H1 (cell line): ENCODE measurements around the gene RNASE11. TPM values are rescaled to one million over a fixed set of nuclear protein-coding genes. Genes with fewer than 3 reads are reported as not detected.

Source experiments
- CTCF ChIA-PET: fragments of 300-600 bp; sonication (Branson Sonifier 250); formaldehyde crosslinking; loops from one replicate; lab custom pipeline; 2021; ENCODE audit not compliant: partially characterized antibody; lab: Charles Lee
- POLR2A ChIA-PET: fragments of 300-600 bp; sonication (Branson Sonifier 250); formaldehyde crosslinking; loops from one replicate; lab custom pipeline; 2021; ENCODE audit warnings: inconsistent platforms; ENCODE audit not compliant: partially characterized antibody; lab: Charles Lee
- DNase-seq, 2 experiments: peaks; one replicate each; pipeline versions ENCODE4 v3.0.0 to v3.0.0-alpha.2; 2010 to 2022; ENCODE audit warnings: low spot score in 2 of 2, low read depth in 1 of 2, mixed read lengths in 1 of 2
- FAIRE-seq: peaks from 2 replicates; lab custom pipeline; 2011; peaks lifted over from hg19 to GRCh38; lab: Jason Lieb, UNC
- H2AFZ ChIP-seq: 2 replicates; pipeline ENCODE4 v1.8.1; 2012; ENCODE audit warnings: low read length, inconsistent platforms
- H2AK5ac ChIP-seq: 2 replicates; pipeline ENCODE4 v1.6.1; 2013; ENCODE audit warnings: low read depth, low read length
- H2BK120ac ChIP-seq: replicated peaks from 2 replicates; pipeline ENCODE3; 2013; ENCODE audit warnings: low read depth, low read length, inconsistent platforms
- H2BK12ac ChIP-seq: 2 replicates; pipeline ENCODE4 v1.6.1; 2013; ENCODE audit warnings: low read depth, low read length
- H2BK15ac ChIP-seq: 2 replicates; pipeline ENCODE4 v1.6.1; 2013; ENCODE audit warnings: low read length
- H2BK20ac ChIP-seq: 2 replicates; pipeline ENCODE4 v1.6.1; 2013; ENCODE audit warnings: low read length
- H2BK5ac ChIP-seq: 2 replicates; pipeline ENCODE4 v1.6.1; 2013; ENCODE audit warnings: low read depth, low read length
- H3K14ac ChIP-seq: 2 replicates; pipeline ENCODE4 v1.6.1; 2013; ENCODE audit warnings: inconsistent platforms; ENCODE audit not compliant: insufficient read length
- H3K18ac ChIP-seq: 2 replicates; pipeline ENCODE4 v1.6.1; 2013; ENCODE audit warnings: low read length; ENCODE audit errors: extremely low read depth
- H3K23ac ChIP-seq: 2 replicates; pipeline ENCODE4 v1.6.1; 2013; ENCODE audit warnings: inconsistent platforms; ENCODE audit not compliant: insufficient read length
- H3K23me2 ChIP-seq: 2 replicates; pipeline ENCODE4 v1.6.1; 2013; ENCODE audit warnings: low read depth, low read length
- H3K27ac ChIP-seq: 2 replicates; pipeline ENCODE4 v1.6.1; 2011; ENCODE audit warnings: low read depth, low read length, inconsistent platforms
- H3K27me3 ChIP-seq, 4 experiments: replicated peaks in 1 of 4; 1 replicate in 1 of 4; 2 replicates in 3 of 4; pipeline versions ENCODE4 v1.6.1 to v1.8.1; 2011 to 2013; ENCODE audit warnings: low read length in 3 of 4, mild to moderate bottlenecking in 3 of 4, inconsistent platforms in 2 of 4, mixed read lengths in 2 of 4, moderate library complexity in 1 of 4; ENCODE audit not compliant: control insufficient read depth in 3 of 4, insufficient read depth in 3 of 4; ENCODE audit errors: extremely low read depth in 1 of 4
- H3K36me3 ChIP-seq, 4 experiments: 2 replicates each; pipeline versions ENCODE4 v1.6.1 to v1.8.1; 2011 to 2013; ENCODE audit warnings: mild to moderate bottlenecking in 4 of 4, low read length in 3 of 4, moderate library complexity in 2 of 4, control low read depth in 1 of 4, inconsistent platforms in 1 of 4; ENCODE audit not compliant: insufficient read depth in 4 of 4, control insufficient read depth in 2 of 4
- H3K4ac ChIP-seq: replicated peaks from 2 replicates; pipeline ENCODE3; 2013; ENCODE audit warnings: low read length, low read depth, mixed read lengths, inconsistent platforms; ENCODE audit not compliant: insufficient read length
- H3K4me1 ChIP-seq, 4 experiments: replicated peaks in 1 of 4; 1 replicate in 1 of 4; 2 replicates in 3 of 4; pipeline versions ENCODE4 v1.6.1 to v1.8.1; 2011 to 2013; ENCODE audit warnings: low read length in 3 of 4, inconsistent platforms in 2 of 4, mixed read lengths in 1 of 4; ENCODE audit not compliant: insufficient read depth in 4 of 4, control insufficient read depth in 3 of 4
- H3K4me2 ChIP-seq, 2 experiments: 2 replicates each; pipeline versions ENCODE4 v1.6.1 to v1.8.1; 2011 to 2013; ENCODE audit warnings: low read depth in 2 of 2, low read length in 2 of 2, control low read depth in 1 of 2, inconsistent platforms in 1 of 2, mild to moderate bottlenecking in 1 of 2; ENCODE audit not compliant: insufficient read depth in 1 of 2
- H3K4me3 ChIP-seq, 4 experiments: fragments of 200-600, 300-600 bp in 1 of 4; sonication (generic), shearing (Covaris generic), sonication (Bioruptor Twin) in 1 of 4; 2 replicates each; pipeline versions ENCODE4 v1.5.1 to v1.8.1; 2011 to 2016; ENCODE audit warnings: low read length in 4 of 4, low read depth in 3 of 4, control low read depth in 2 of 4, inconsistent platforms in 2 of 4, mild to moderate bottlenecking in 2 of 4, mixed read lengths in 1 of 4, moderate library complexity in 1 of 4; ENCODE audit not compliant: insufficient read depth in 2 of 4; ENCODE audit errors: extremely low read depth in 1 of 4
- H3K56ac ChIP-seq: replicated peaks from 2 replicates; pipeline ENCODE3; 2013; ENCODE audit warnings: low read depth, mild to moderate bottlenecking, mixed read lengths, low read length, inconsistent platforms; ENCODE audit not compliant: insufficient read length
- H3K79me1 ChIP-seq: 2 replicates; pipeline ENCODE4 v1.6.1; 2013; ENCODE audit warnings: low read depth, low read length, control low read depth
- H3K79me2 ChIP-seq, 2 experiments: 2 replicates each; pipeline versions ENCODE4 v1.6.1 to v1.8.1; 2012 to 2013; ENCODE audit warnings: low read length in 2 of 2, mild to moderate bottlenecking in 2 of 2, inconsistent platforms in 1 of 2; ENCODE audit not compliant: insufficient read depth in 2 of 2, control insufficient read depth in 1 of 2
- H3K9ac ChIP-seq, 4 experiments: replicated peaks in 1 of 4; 1 replicate in 1 of 4; 2 replicates in 3 of 4; pipeline versions ENCODE4 v1.6.1 to v1.8.1; 2011 to 2013; ENCODE audit warnings: low read depth in 3 of 4, low read length in 3 of 4, control low read depth in 2 of 4, mild to moderate bottlenecking in 2 of 4, moderate library complexity in 2 of 4, inconsistent platforms in 1 of 4; ENCODE audit errors: extremely low read depth in 1 of 4
- H3K9me3 ChIP-seq, 2 experiments: 2 replicates each; pipeline versions ENCODE4 v1.6.1 to v1.8.1; 2012 to 2013; ENCODE audit warnings: mild to moderate bottlenecking in 2 of 2, moderate library complexity in 2 of 2, control low read depth in 1 of 2, inconsistent platforms in 1 of 2, low read depth in 1 of 2, low read length in 1 of 2, mixed read lengths in 1 of 2; ENCODE audit not compliant: insufficient read depth in 2 of 2
- H4K20me1 ChIP-seq, 2 experiments: replicated peaks in 1 of 2; 2 replicates each; pipeline versions ENCODE3 to v1.8.1; 2011 to 2013; ENCODE audit warnings: inconsistent platforms in 2 of 2, low read length in 2 of 2, mild to moderate bottlenecking in 1 of 2; ENCODE audit not compliant: insufficient read depth in 2 of 2, control insufficient read depth in 1 of 2
- H4K5ac ChIP-seq: 2 replicates; pipeline ENCODE4 v1.6.1; 2013; ENCODE audit warnings: low read length, low read depth, mixed read lengths, inconsistent platforms; ENCODE audit not compliant: insufficient read length
- H4K8ac ChIP-seq: 2 replicates; pipeline ENCODE4 v1.8.0; 2013; ENCODE audit warnings: mild to moderate bottlenecking, moderate library complexity, low read length, inconsistent platforms; ENCODE audit not compliant: insufficient read depth; ENCODE audit errors: extremely low read depth
- H4K91ac ChIP-seq: replicated peaks from 2 replicates; pipeline ENCODE3; 2013; ENCODE audit warnings: low read length, mixed read lengths, inconsistent platforms; ENCODE audit not compliant: insufficient read length
- CEBPB ChIP-seq: IDR thresholded peaks from 2 replicates; pipeline ENCODE4 v1.6.1; 2012; ENCODE audit warnings: low read depth, low read length
- GTF2F1 ChIP-seq: IDR thresholded peaks from 2 replicates; pipeline ENCODE4 v1.6.1; 2012; ENCODE audit warnings: low read depth, low read length, improper control_type of control experiment, borderline replicate concordance
- SUZ12 ChIP-seq: fragments of 200-600 bp; sonication (generic); IDR thresholded peaks from 2 replicates; pipeline ENCODE4 v1.6.1; 2012; ENCODE audit warnings: mild to moderate bottlenecking, inconsistent platforms, low read length, moderate library complexity, mixed read lengths
- WGBS, 2 experiments: shearing (Covaris generic) in 1 of 2; methylation state at CpG; one replicate each; pipeline versions ENCODE4 v1.1.6 to v1.1.7; 2013 to 2015; ENCODE audit warnings: low lambda C conversion rate in 2 of 2, mixed read lengths in 2 of 2, inconsistent platforms in 1 of 2, low coverage in 1 of 2, missing lambda C conversion rate in 1 of 2; ENCODE audit not compliant: insufficient replicate concordance in 2 of 2, insufficient coverage in 1 of 2, insufficient read length in 1 of 2; ENCODE audit errors: extremely low coverage in 1 of 2, missing lambda C conversion rate in 1 of 2; 5-methylcytosine and 5-hydroxymethylcytosine counted together
- polyA plus RNA-seq, 7 experiments: library from polyadenylated mRNA; depleted of rRNA in 3 of 7; stranded (reverse) in 5 of 7; unstranded in 2 of 7; fragments of >200 nt in 5 of 7; fragments of 200-250 nt in 2 of 7; gene quantifications; 1 replicate in 5 of 7; 2 replicates in 1 of 7; 4 replicates in 1 of 7; pipeline versions ENCODE4 v1.2.1 to v1.2.3, GENCODE V29; 2011 to 2013; ENCODE audit warnings: missing spikeins in 2 of 7, mixed read lengths in 2 of 7
- total RNA-seq: library from RNA; stranded (reverse); fragmentation: NEBNext Ultra II Directional; extraction: Animal tissue kit (Norgen Biotek cat#: 25700); gene quantifications from 2 replicates; pipeline ENCODE4 v1.2.1, GENCODE V29; 2021

RNASE11 gene
- total and polyA plus RNA-seq, 2 of the 8 experiments (the other 6 are each of a cell fraction or from before 2014, with no cell fraction given) = not detected

- no peak overlapping the region; the same call in 1 of the 2 replicates for H4K8ac ChIP-seq
- no peak overlapping the region for H4K5ac ChIP-seq
- no peak for DNase-seq
- no peaks in the 10 kb centered on the region for H3K79me2 ChIP-seq
- no peak overlapping the region for H3K4ac ChIP-seq
- no peak overlapping the region for H4K91ac ChIP-seq
- no peak overlapping the region for H2BK120ac ChIP-seq
- no peak overlapping the region for H3K56ac ChIP-seq
- H3K4me2 ChIP-seq = no peak overlapping the region
- H3K79me1 ChIP-seq = no peaks in the 10 kb centered on the region
- no peaks in the 10 kb centered on the region; a peak in 1 of 7 replicates for H3K27me3 ChIP-seq
- H3K14ac ChIP-seq = no peak overlapping the region
- no peaks in the 10 kb centered on the region for H3K9me3 ChIP-seq
- no peak overlapping the region for H3K4me3 ChIP-seq
- H2BK12ac ChIP-seq = no peak overlapping the region
- POLR2A ChIA-PET = interaction anchor here (1.0 to 1.3 kb wide), 3 partner anchors 16 to 132 kb away, joined by 3 to 5 read pairs (median 3); no protein-coding TSS in a partner anchor
- CTCF ChIA-PET = interaction anchor here (0.8 to 5.0 kb wide), 6 partner anchors 67 to 186 kb away, joined by 3 to 34 read pairs (median 6); no protein-coding TSS in a partner anchor
- no peak overlapping the region for H3K27ac ChIP-seq
- FAIRE-seq = no peak
- no peak overlapping the region for H2BK20ac ChIP-seq
- no peak overlapping the region for H2AK5ac ChIP-seq
- H3K23ac ChIP-seq = no peak overlapping the region
- no peak overlapping the region for H3K9ac ChIP-seq
- no peaks in the 10 kb centered on the region for H3K23me2 ChIP-seq
- no peaks in the 10 kb centered on the region for H4K20me1 ChIP-seq
- H2BK15ac ChIP-seq = no peak overlapping the region
- no peak overlapping the region for H3K18ac ChIP-seq
- no peak overlapping the region for H2AFZ ChIP-seq
- no peak overlapping the region for H2BK5ac ChIP-seq
- TF ChIP-seq CEBPB (peak; percentile 28; the same call in 1 of the 2 replicates), SUZ12 (no peak), GTF2F1 (no peak)
- no peaks in the 10 kb centered on the region for H3K36me3 ChIP-seq
- WGBS, 2 experiments = 89% methylated on average over 12 of the region's 12 CpGs; no CpG with 5 or more reads in 1 of the 2 experiments
- no peaks in the 10 kb centered on the region; a peak in 1 of 7 replicates for H3K4me1 ChIP-seq
These were observed 13.7 kb upstream of the RNASE11 start for GRCh38 chr14:20601522-20601921.
